Effector memory CD4-positive, alpha-beta T cell (primary cell): ENCODE results near the gene KLHL21.

Source experiments
- DNase-seq, 3 donors: peaks; one replicate each; pipeline ENCODE4 v3.0.0-alpha.2; 2020
- H3K27ac ChIP-seq: 2 replicates; pipeline ENCODE4 v1.7.0; 2013; ENCODE audit warnings: mild to moderate bottlenecking, low read length, moderate library complexity; ENCODE audit not compliant: insufficient read depth, poor library complexity, severe bottlenecking
- H3K27me3 ChIP-seq: replicated peaks from 2 replicates; pipeline ENCODE4 v1.7.0; 2013; ENCODE audit warnings: mild to moderate bottlenecking, low read length; ENCODE audit not compliant: insufficient read depth, control insufficient read depth, poor library complexity, severe bottlenecking
- H3K36me3 ChIP-seq: 2 replicates; pipeline ENCODE4 v1.7.0; 2013; ENCODE audit warnings: mild to moderate bottlenecking, low read length, moderate library complexity; ENCODE audit not compliant: control insufficient read depth, insufficient read depth
- H3K4me1 ChIP-seq: 2 replicates; pipeline ENCODE4 v1.7.0; 2013; ENCODE audit warnings: low read length, mild to moderate bottlenecking; ENCODE audit not compliant: control insufficient read depth, insufficient read depth, poor library complexity, severe bottlenecking
- H3K4me3 ChIP-seq: 2 replicates; pipeline ENCODE4 v1.7.0; 2013; ENCODE audit warnings: low read length, low read depth, mild to moderate bottlenecking; ENCODE audit not compliant: insufficient read depth, poor library complexity, severe bottlenecking
- H3K9me3 ChIP-seq: 2 replicates; pipeline ENCODE4 v1.7.0; 2013; ENCODE audit warnings: mild to moderate bottlenecking, low read length, moderate library complexity; ENCODE audit not compliant: control insufficient read depth

Gene KLHL21

GRCh38 chr1:6591222-6591621, 11.4 kb downstream of the KLHL21 start:
- H3K36me3 ChIP-seq: peaks cover 54% of the 10 kb centered on the region
- H3K9me3 ChIP-seq: no peaks in the 10 kb centered on the region
- no peak overlapping the region for H3K27ac ChIP-seq
- H3K4me1 ChIP-seq: peaks cover 3% of the 10 kb centered on the region
- DNase-seq: no peak
- H3K27me3 ChIP-seq: no peaks in the 10 kb centered on the region
- no peak overlapping the region for H3K4me3 ChIP-seq

- H3K9me3 ChIP-seq: no peaks in the 10 kb centered on the region
- DNase-seq: no peak
- no peak overlapping the region for H3K4me3 ChIP-seq
- no peak overlapping the region for H3K27ac ChIP-seq
- peaks cover 48% of the 10 kb centered on the region for H3K36me3 ChIP-seq
- H3K4me1 ChIP-seq: peaks cover 3% of the 10 kb centered on the region
- no peaks in the 10 kb centered on the region for H3K27me3 ChIP-seq
Measured at GRCh38 chr1:6590046-6590445, 12.6 kb downstream of the KLHL21 start.

GRCh38 chr1:6588893-6589520, 13.7 kb downstream of the KLHL21 start:
- Histone ChIP-seq H3K4me1 (peaks cover 3% of the 10 kb centered on the region), H3K9me3 (no peaks in the 10 kb centered on the region), H3K4me3 (no peak overlapping the region), H3K36me3 (peaks cover 45% of the 10 kb centered on the region), H3K27ac (no peak overlapping the region), H3K27me3 (no peaks in the 10 kb centered on the region)
- no peak for DNase-seq

GRCh38 chr1:6588128-6588892, 14.4 kb downstream of the KLHL21 start:
- DNase-seq: no peak
- Histone ChIP-seq H3K27me3 (no peaks in the 10 kb centered on the region), H3K27ac (no peak overlapping the region), H3K4me1 (peaks cover 3% of the 10 kb centered on the region), H3K4me3 (no peak overlapping the region), H3K9me3 (no peaks in the 10 kb centered on the region), H3K36me3 (peaks cover 38% of the 10 kb centered on the region)

GRCh38 chr1:6587261-6588005, 15.2 kb downstream of the KLHL21 start:
- Histone ChIP-seq H3K4me1 (peaks cover 3% of the 10 kb centered on the region), H3K4me3 (no peak overlapping the region), H3K36me3 (peaks cover 30% of the 10 kb centered on the region), H3K27me3 (no peaks in the 10 kb centered on the region), H3K27ac (no peak overlapping the region), H3K9me3 (no peaks in the 10 kb centered on the region)
- no peak for DNase-seq

GRCh38 chr1:6586404-6586816, 16.3 kb downstream of the KLHL21 start:
- Histone ChIP-seq H3K27me3 (no peaks in the 10 kb centered on the region), H3K36me3 (peaks cover 27% of the 10 kb centered on the region), H3K4me3 (no peak overlapping the region), H3K27ac (no peak overlapping the region), H3K4me1 (peaks cover 5% of the 10 kb centered on the region), H3K9me3 (no peaks in the 10 kb centered on the region)
- DNase-seq: no peak

- no peak for DNase-seq
- Histone ChIP-seq H3K4me1 (peaks cover 10% of the 10 kb centered on the region), H3K36me3 (peaks cover 27% of the 10 kb centered on the region), H3K27me3 (no peaks in the 10 kb centered on the region), H3K9me3 (no peaks in the 10 kb centered on the region), H3K4me3 (no peak overlapping the region), H3K27ac (no peak overlapping the region)
Measured at GRCh38 chr1:6585841-6586240, 16.8 kb downstream of the KLHL21 start.

- H3K4me1 ChIP-seq: peaks cover 15% of the 10 kb centered on the region
- no peak overlapping the region for H3K27ac ChIP-seq
- peaks cover 27% of the 10 kb centered on the region for H3K36me3 ChIP-seq
Measured at GRCh38 chr1:6585081-6585722, 17.5 kb downstream of the KLHL21 start.

GRCh38 chr1:6584126-6585080, 18.3 kb downstream of the KLHL21 start:
- Histone ChIP-seq H3K4me3 (no peak overlapping the region), H3K36me3 (peaks cover 19% of the 10 kb centered on the region), H3K9me3 (no peaks in the 10 kb centered on the region), H3K27ac (no peak overlapping the region), H3K4me1 (peaks cover 18% of the 10 kb centered on the region), H3K27me3 (no peaks in the 10 kb centered on the region)
- no peak for DNase-seq

More at GRCh38 chr1:6585081-6585722, 17.5 kb downstream of the KLHL21 start:
- H3K4me3 ChIP-seq: no peak overlapping the region
- no peak for DNase-seq
- no peaks in the 10 kb centered on the region for H3K9me3 ChIP-seq
- H3K27me3 ChIP-seq: no peaks in the 10 kb centered on the region
